Glutamatergic neuron (in vitro differentiated cells): ENCODE measurements around the gene RAP2A. TPM values are rescaled to one million over a fixed set of nuclear protein-coding genes. Genes with fewer than 3 reads are reported as not detected.
A peak's percentile ranks its signal among the peaks of the same experiment; 100 is the strongest.

ENCODE experiments used
- DNase-seq: peaks from one replicate; pipeline ENCODE4 v3.0.0; 2022
- H3K27ac Mint-ChIP-seq: one replicate; pipeline ENCODE4 v1.8.0; 2020; ENCODE audit warnings: mild to moderate bottlenecking, mixed read lengths, inconsistent platforms; ENCODE audit not compliant: unreplicated experiment
- H3K27me3 Mint-ChIP-seq: one replicate; pipeline ENCODE4 v1.8.0; 2020; ENCODE audit warnings: mild to moderate bottlenecking, moderate library complexity, mixed read lengths, inconsistent platforms; ENCODE audit not compliant: unreplicated experiment
- H3K36me3 Mint-ChIP-seq: one replicate; pipeline ENCODE4 v1.8.0; 2020; ENCODE audit warnings: mild to moderate bottlenecking, mixed read lengths, inconsistent platforms; ENCODE audit not compliant: unreplicated experiment
- H3K4me1 Mint-ChIP-seq: one replicate; pipeline ENCODE4 v1.8.0; 2020; ENCODE audit warnings: mild to moderate bottlenecking, low read depth, mixed read lengths, inconsistent platforms; ENCODE audit not compliant: unreplicated experiment
- H3K4me3 Mint-ChIP-seq: one replicate; pipeline ENCODE4 v1.8.0; 2020; ENCODE audit warnings: mild to moderate bottlenecking, mixed read lengths, inconsistent platforms; ENCODE audit not compliant: unreplicated experiment
- H3K9me3 Mint-ChIP-seq: one replicate; pipeline ENCODE4 v1.8.0; 2020; ENCODE audit warnings: mild to moderate bottlenecking, moderate library complexity, mixed read lengths, inconsistent platforms; ENCODE audit not compliant: unreplicated experiment
- total RNA-seq: library from RNA; stranded (reverse); fragmentation: NEBNext Ultra II Directional; extraction: Animal tissue kit (Norgen Biotek cat#: 25700); gene quantifications from one replicate; pipeline ENCODE4 v1.2.1, GENCODE V29; 2021; ENCODE audit not compliant: unreplicated experiment
- TF ChIP-seq, protein P1 (sequence below): fragments of 200-600 bp; sonication (generic); IDR thresholded peaks from one replicate; pipeline ENCODE4 v1.5.0; 2021; ENCODE audit not compliant: partially characterized antibody, unreplicated experiment

RAP2A gene
- total RNA-seq, 1 donor from 2014 or later = 51.2 TPM

DNA sequence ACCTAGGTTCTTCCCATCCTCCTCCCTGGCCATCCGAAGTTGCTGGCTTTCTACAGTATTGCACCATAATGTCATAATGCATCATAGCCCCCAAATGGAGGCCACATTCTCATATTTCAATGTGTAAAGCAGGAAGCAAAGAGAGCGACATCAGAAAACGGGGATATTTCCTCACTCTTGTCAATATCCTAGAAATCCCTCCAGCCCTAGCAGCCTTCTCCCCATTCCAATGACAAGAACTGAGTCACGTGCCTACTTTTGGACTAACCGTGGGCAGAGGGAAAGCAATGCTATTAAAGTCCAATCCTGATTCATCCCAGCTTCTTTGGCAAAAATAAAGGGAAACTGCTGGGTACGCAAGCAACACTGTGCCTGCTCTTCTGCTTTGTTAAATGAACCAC, 4.3 kb upstream of the RAP2A start:
- DNase-seq = no peak
- H3K4me3 Mint-ChIP-seq = peak overlapping the region; percentile 35
- peaks cover 12% of the 10 kb centered on the region for H3K9me3 Mint-ChIP-seq
- H3K27me3 Mint-ChIP-seq = peaks cover 5% of the 10 kb centered on the region
- no peaks in the 10 kb centered on the region for H3K36me3 Mint-ChIP-seq
- peaks cover 12% of the 10 kb centered on the region for H3K4me1 Mint-ChIP-seq
- TF ChIP-seq, protein P1, sequence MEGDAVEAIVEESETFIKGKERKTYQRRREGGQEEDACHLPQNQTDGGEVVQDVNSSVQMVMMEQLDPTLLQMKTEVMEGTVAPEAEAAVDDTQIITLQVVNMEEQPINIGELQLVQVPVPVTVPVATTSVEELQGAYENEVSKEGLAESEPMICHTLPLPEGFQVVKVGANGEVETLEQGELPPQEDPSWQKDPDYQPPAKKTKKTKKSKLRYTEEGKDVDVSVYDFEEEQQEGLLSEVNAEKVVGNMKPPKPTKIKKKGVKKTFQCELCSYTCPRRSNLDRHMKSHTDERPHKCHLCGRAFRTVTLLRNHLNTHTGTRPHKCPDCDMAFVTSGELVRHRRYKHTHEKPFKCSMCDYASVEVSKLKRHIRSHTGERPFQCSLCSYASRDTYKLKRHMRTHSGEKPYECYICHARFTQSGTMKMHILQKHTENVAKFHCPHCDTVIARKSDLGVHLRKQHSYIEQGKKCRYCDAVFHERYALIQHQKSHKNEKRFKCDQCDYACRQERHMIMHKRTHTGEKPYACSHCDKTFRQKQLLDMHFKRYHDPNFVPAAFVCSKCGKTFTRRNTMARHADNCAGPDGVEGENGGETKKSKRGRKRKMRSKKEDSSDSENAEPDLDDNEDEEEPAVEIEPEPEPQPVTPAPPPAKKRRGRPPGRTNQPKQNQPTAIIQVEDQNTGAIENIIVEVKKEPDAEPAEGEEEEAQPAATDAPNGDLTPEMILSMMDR = no peak
- no peak overlapping the region for H3K27ac Mint-ChIP-seq

DNA sequence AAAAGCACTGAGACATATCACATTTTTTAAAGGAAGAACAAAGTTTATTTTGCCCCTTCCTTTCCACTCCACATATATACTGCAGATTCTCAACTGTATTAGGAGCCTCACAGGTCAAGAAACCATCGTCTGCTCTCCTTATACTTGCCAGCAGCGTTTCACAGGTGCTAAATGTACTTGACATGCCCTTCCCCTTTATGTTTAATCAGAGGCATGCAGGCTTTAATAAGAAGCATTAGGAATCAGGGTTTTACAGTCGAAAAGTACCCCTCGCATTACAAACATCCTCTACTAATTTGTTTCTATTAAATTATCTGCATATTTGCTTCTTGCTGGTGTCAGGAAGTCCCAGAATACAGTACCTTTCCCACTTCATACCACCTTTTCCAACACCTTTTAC, 3.7 kb upstream of the RAP2A start:
- Mint-ChIP-seq H3K36me3 (no peaks in the 10 kb centered on the region), H3K4me1 (peaks cover 12% of the 10 kb centered on the region), H3K9me3 (peaks cover 15% of the 10 kb centered on the region), H3K27me3 (peaks cover 9% of the 10 kb centered on the region), H3K27ac (no peak overlapping the region), H3K4me3 (peak overlapping the region; percentile 44)
- DNase-seq = no peak
- TF ChIP-seq, protein P1 = no peak

DNA sequence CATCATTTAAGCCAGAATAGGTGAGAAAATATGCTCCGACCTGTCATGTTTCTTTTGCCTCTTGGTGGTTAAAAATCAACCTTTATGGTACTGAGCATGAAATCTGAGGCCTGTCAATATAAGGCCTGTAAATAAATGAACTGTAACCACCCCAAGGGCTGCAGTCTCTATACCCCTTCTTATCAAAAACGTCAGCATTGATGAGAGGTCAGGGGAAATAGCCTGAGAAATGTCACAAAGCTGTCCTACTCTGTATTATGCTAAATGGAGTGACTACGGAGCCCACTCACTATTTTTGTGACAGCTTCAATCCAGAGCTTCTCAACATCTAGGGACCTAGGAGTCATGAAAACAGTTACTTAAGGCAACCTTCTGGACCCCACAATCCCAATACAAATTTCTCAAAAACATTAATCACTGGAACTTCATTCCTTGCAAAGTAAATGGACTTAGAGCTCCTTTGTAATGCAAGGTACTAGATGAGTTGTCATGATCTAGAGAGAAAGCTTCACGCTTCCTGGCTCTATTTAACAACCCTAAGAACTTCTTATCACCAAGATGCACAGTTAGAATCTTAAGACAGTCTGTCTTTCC, 2.7 kb upstream of the RAP2A start:
- TF ChIP-seq, protein P1 = no peak
- Mint-ChIP-seq H3K9me3 (peaks cover 15% of the 10 kb centered on the region), H3K4me1 (peaks cover 17% of the 10 kb centered on the region), H3K27me3 (peaks cover 9% of the 10 kb centered on the region), H3K27ac (no peak overlapping the region), H3K4me3 (peak overlapping the region; percentile 98), H3K36me3 (no peaks in the 10 kb centered on the region)
- DNase-seq = no peak

DNA sequence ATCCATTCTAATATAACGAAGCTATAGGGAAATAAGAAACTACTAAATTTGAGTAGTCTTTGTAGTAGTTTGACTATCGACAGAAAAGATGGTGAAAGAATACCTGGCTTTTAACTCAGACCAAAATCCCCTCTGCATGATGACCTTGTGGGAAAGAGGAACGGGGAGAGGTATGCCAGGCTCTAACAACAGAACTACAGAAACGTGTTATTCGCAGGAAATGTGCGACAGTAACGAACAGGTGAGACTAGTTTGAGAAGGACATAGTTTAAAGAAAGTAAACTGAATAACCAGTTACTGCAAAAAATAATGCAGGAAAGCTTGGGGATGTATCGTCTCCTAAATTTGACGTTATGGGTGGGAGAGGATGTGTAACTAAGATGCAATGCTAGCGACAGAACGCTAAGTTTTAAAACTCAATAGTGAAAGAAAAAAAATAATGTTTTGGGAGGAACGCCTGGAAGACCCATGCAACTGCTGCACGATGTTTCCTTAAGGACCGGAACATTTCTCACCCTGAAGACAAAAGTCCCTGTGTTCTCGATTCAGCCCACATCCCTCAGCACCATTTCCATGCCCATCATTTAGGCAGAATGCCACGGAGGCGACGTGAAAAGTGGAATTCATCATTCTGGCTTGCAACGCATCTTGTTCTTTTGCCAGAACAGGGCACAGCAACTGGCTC, 1.6 kb upstream of the RAP2A start:
- Mint-ChIP-seq H3K4me1 (peaks cover 20% of the 10 kb centered on the region), H3K4me3 (peak overlapping the region; percentile 98), H3K9me3 (peaks cover 15% of the 10 kb centered on the region), H3K36me3 (no peaks in the 10 kb centered on the region), H3K27me3 (peaks cover 9% of the 10 kb centered on the region), H3K27ac (peak overlapping the region; percentile 98)
- no peak for DNase-seq
- TF ChIP-seq, protein P1 = no peak

DNA sequence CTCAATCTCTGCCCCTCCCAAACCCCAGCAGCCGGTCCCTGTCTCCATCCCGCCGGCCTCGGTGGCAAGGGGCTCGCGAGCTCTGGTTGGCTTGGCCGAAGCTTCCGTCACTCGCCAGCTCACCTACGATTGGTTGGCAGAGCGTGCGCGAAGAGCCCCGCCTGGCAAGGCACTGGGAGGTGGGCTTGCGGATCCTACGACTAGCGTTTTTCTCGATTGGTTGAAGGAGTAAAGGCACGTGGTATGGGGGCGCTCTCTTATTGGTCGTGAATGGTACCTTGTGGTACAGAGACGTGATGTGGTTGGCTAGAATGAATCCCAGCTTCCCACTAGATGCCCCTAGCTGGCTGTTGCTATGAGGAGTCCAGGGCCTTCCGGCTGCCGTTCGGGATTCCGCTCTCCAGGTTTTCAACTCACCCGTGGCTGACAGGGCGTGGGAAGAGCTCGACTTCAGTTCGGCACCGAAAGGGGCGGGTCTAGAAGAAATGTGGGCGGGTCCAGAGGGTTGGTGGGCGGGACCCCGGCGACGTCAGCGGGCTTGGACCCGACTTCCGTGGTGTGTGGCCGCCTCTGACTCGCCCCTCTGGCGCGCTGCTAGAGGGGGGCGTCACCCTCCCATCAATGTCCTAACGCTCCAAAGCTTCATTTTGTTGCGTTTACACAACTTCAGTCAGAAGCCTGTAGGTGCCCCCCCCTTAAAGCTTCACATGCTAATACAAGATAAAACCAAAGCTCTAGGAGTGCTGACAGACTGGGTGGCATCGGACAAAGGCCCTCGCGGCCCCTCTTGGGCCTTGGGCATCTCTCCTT, 847 bp upstream of the RAP2A start:
- Mint-ChIP-seq H3K4me3 (peak overlapping the region; percentile 98), H3K36me3 (no peaks in the 10 kb centered on the region), H3K27ac (peak overlapping the region; percentile 98), H3K4me1 (peaks cover 20% of the 10 kb centered on the region), H3K27me3 (peaks cover 9% of the 10 kb centered on the region), H3K9me3 (peaks cover 15% of the 10 kb centered on the region)
- TF ChIP-seq, protein P1 = no peak
- DNase-seq = peak; percentile 98
